GM12878 (cell line): ENCODE measurements around the gene APOC4. TPM values are rescaled to one million over a fixed set of nuclear protein-coding genes. Genes with fewer than 3 reads are reported as not detected.
A peak's percentile ranks its signal among the peaks of the same experiment; 100 is the strongest.
"Not testable (repeated sequence)": the region's sequence is repeated elsewhere in the genome, so short reads cannot be mapped to it uniquely, and the experiment has no call there.

Experiments used
- ATAC-seq: fragments of 200-7000 bp; cut with Tn5 transposase; 3 replicates; pipeline ENCODE4 v1.9.1; 2020; ENCODE audit warnings: mild to moderate bottlenecking, moderate library complexity
- BruUV-seq: library from RNA; stranded (reverse); fragments of 400-500 nt; replicated peaks from 2 replicates; lab custom pipeline; 2021; lab: Mats Ljungman, UMichigan
- CTCF ChIA-PET: fragments of 300-600 bp; sonication (Branson Sonifier 250); formaldehyde crosslinking; extraction: SDS; loops from one replicate; lab custom pipeline; 2021; ENCODE audit warnings: inconsistent platforms; lab: Yijun Ruan, JAX
- POLR2A ChIA-PET: fragments of 350-600 bp; formaldehyde crosslinking; extraction: SDS; loops from one replicate; lab custom pipeline; 2021; ENCODE audit warnings: inconsistent platforms; lab: Charles Lee
- RAD21 ChIA-PET: fragments of 300-600 bp; sonication (Branson Sonifier 250); formaldehyde crosslinking; loops from one replicate; lab custom pipeline; 2023; ENCODE audit warnings: antibody characterized with exemption; ENCODE audit not compliant: unreplicated experiment; lab: Charles Lee
- SMC1A ChIA-PET: fragments of 300-600 bp; sonication (Branson Sonifier 250); formaldehyde crosslinking; loops from one replicate; lab custom pipeline; 2023; ENCODE audit not compliant: unreplicated experiment, uncharacterized antibody; lab: Charles Lee
- DNase-seq: peaks from one replicate; pipeline ENCODE4 v3.0.0-alpha.2; 2011; ENCODE audit warnings: low read depth, low spot score
- FAIRE-seq: peaks from 3 replicates; lab custom pipeline; 2011; peaks lifted over from hg19 to GRCh38; lab: Jason Lieb, UNC
- H2AFZ ChIP-seq: 2 replicates; pipeline ENCODE4 v1.6.0; 2011; ENCODE audit warnings: low read depth, low read length, control low read depth; ENCODE audit not compliant: control insufficient read depth
- H3K27ac ChIP-seq: 2 replicates; pipeline ENCODE4 v1.5.1; 2011; ENCODE audit warnings: control low read depth; ENCODE audit not compliant: control insufficient read depth, insufficient read depth
- H3K27me3 ChIP-seq, 2 experiments: replicated peaks in 1 of 2; 2 replicates each; pipeline versions ENCODE4 v1.6.0 to v1.6.1; 2011; ENCODE audit warnings: low read length in 1 of 2; ENCODE audit not compliant: control insufficient read depth in 2 of 2, insufficient read depth in 2 of 2
- H3K36me3 ChIP-seq, 2 experiments: 2 replicates each; pipeline ENCODE4 v1.5.1; 2011; ENCODE audit warnings: low read length in 1 of 2; ENCODE audit not compliant: control insufficient read depth in 2 of 2, insufficient read depth in 2 of 2
- H3K4me1 ChIP-seq: 2 replicates; pipeline ENCODE4 v1.6.1; 2011; ENCODE audit warnings: mild to moderate bottlenecking, low read length, moderate library complexity, mixed read lengths; ENCODE audit not compliant: control insufficient read depth, insufficient read depth
- H3K4me2 ChIP-seq: 2 replicates; pipeline ENCODE4 v1.6.0; 2011; ENCODE audit warnings: control low read depth; ENCODE audit not compliant: control insufficient read depth, insufficient read depth
- H3K4me3 ChIP-seq: fragments of 200-600 bp; sonication (generic); 2 replicates; pipeline ENCODE4 v1.5.1; 2016
- H3K79me2 ChIP-seq: 2 replicates; pipeline ENCODE4 v1.6.0; 2011; ENCODE audit warnings: low read length; ENCODE audit not compliant: control insufficient read depth, insufficient read depth
- H3K9ac ChIP-seq: 2 replicates; pipeline ENCODE4 v1.8.0; 2011; ENCODE audit warnings: low read length, control low read depth, mixed read lengths; ENCODE audit not compliant: control insufficient read depth, insufficient read depth
- H3K9me3 ChIP-seq: replicated peaks from 3 replicates; pipeline ENCODE4 v1.5.1; 2011; ENCODE audit warnings: mild to moderate bottlenecking, low read length; ENCODE audit not compliant: control insufficient read depth, insufficient read depth
- H4K20me1 ChIP-seq: 2 replicates; pipeline ENCODE4 v1.6.0; 2011; ENCODE audit not compliant: control insufficient read depth, insufficient read depth
- ETV6 ChIP-seq, 2 experiments: fragments of 450-650 bp in 1 of 2; IDR thresholded peaks in 1 of 2; conservative IDR thresholded peaks in 1 of 2; 2 replicates each; pipeline ENCODE4 v1.6.1; 2014; ENCODE audit warnings: antibody characterized with exemption in 1 of 2, borderline replicate concordance in 1 of 2, low read depth in 1 of 2, mild to moderate bottlenecking in 1 of 2, moderate library complexity in 1 of 2
- HSF1 ChIP-seq: fragments of 150-350 bp; IDR thresholded peaks from 2 replicates; pipeline ENCODE4 v1.6.1; 2014; ENCODE audit warnings: mild to moderate bottlenecking, low read depth, low read length
- MXI1 ChIP-seq: fragments of 150-350 bp; IDR thresholded peaks from 2 replicates; pipeline ENCODE4 v1.6.1; 2011; ENCODE audit warnings: low read depth, mild to moderate bottlenecking, inconsistent platforms, low read length, improper control_type of control experiment
- WGBS: methylation state at CpG from one replicate; pipeline ENCODE4 v1.1.6; 2016; ENCODE audit warnings: low lambda C conversion rate; ENCODE audit not compliant: insufficient replicate concordance, insufficient coverage; ENCODE audit errors: missing lambda C conversion rate; 5-methylcytosine and 5-hydroxymethylcytosine counted together
- in situ Hi-C: fragments of 300-500 bp; cut with MboI; formaldehyde crosslinking; loops from 9 replicates; pipeline ENCODE4 v1.14.3; 2018; ENCODE audit warnings: mixed read lengths
- intact Hi-C: fragments of 100-400 bp; cut with micrococcal nuclease; formaldehyde crosslinking; loops from one replicate; pipeline ENCODE4 v1.14.2; 2022; ENCODE audit not compliant: unreplicated experiment
- polyA plus RNA-seq, 11 experiments: library from polyadenylated mRNA; depleted of rRNA in 4 of 11; unstranded in 6 of 11; stranded (reverse) in 5 of 11; fragments of >200 nt; fragmentation: Nextera tagmentation in 4 of 11; fragmentation: Illumina TruSeq in 1 of 11; extraction: Ambion mirVana in 4 of 11; extraction: Trizol in 1 of 11; gene quantifications; 1 replicate in 1 of 11; 2 replicates in 10 of 11; pipeline versions ENCODE4 v1.2.1 to v1.2.3, GENCODE V29; 2011 to 2016; ENCODE audit warnings: inconsistent platforms in 2 of 11, missing spikeins in 2 of 11, low read depth in 1 of 11
- total RNA-seq, 4 experiments: library from RNA; depleted of rRNA in 3 of 4; stranded (reverse); fragments of >200 nt in 3 of 4; fragmentation: Illumina TruSeq in 1 of 4; extraction: Trizol in 1 of 4; gene quantifications; 2 replicates each; pipeline versions ENCODE4 v1.2.1 to v1.2.3, GENCODE V29; 2013 to 2021
- TF ChIP-seq, protein P1 (sequence below): fragments of 450-650 bp; IDR thresholded peaks from 2 replicates; pipeline ENCODE4 v1.6.1; 2016; ENCODE audit warnings: mild to moderate bottlenecking

The APOC4 gene
- total and polyA plus RNA-seq, 10 of the 15 experiments (the other 5 are each of a cell fraction or from before 2014, with no cell fraction given), result not detected

DNA sequence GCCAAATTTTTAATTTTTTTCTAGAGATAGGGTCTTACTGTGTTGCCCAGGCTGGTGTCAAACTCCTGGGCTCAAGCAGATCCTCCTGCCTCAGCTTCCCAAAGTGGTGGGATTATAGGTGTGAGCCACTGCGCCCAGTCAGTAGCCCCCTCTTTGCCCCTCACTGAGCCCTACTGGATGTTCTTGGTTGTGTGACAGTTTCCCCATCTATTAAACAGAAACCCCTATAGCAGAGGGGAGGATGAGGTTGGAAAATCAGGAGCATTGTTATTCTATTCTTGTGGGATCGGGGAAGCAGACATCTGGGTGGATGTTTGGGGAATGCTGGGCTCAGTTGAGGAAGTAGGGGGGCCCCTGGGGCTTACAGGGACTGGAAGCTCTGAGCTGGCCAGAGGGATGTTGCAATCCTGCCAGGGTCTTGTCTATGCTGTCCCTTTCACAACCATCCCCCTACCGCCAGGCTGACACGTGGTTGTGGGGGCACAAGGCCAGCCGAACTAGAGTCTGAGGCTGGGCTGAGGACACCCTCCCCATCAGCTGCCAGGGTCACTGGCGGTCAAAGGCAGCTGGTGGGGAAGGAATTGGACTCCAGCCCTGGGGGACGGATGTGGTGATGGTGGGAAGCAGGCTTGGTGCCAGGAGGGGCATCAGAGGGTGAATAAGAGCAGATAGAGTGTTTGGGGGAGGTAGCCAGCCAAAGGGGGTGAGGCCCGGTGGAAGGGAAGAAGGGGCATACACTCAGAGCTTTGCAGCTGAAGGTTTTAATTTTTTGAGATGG is 16.7 kb upstream of the APOC4 start:
- no peak for TF ChIP-seq HSF1
- TF ChIP-seq MXI1, result no peak
- TF ChIP-seq, protein P1, sequence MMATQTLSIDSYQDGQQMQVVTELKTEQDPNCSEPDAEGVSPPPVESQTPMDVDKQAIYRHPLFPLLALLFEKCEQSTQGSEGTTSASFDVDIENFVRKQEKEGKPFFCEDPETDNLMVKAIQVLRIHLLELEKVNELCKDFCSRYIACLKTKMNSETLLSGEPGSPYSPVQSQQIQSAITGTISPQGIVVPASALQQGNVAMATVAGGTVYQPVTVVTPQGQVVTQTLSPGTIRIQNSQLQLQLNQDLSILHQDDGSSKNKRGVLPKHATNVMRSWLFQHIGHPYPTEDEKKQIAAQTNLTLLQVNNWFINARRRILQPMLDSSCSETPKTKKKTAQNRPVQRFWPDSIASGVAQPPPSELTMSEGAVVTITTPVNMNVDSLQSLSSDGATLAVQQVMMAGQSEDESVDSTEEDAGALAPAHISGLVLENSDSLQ, result no peak
- TF ChIP-seq ETV6 (conservative IDR thresholded peaks at IDR 0.05 in 1 of 2, IDR thresholded peaks at IDR 0.05 in 1 of 2; ENCODE audit: borderline replicate concordance in 1 of 2, low read depth in 1 of 2), result no peak
- TF ChIP-seq, all 136 proteins: peak for 0
- ChIA-PET CTCF (no interaction called here), RAD21 (no interaction called here), POLR2A (no interaction called here), SMC1A (no interaction called here)
- no peak overlapping the region for H3K27ac ChIP-seq
- intact Hi-C loops, result no loop called here
- H3K27me3 ChIP-seq, result no peaks in the 10 kb centered on the region; a peak in 1 of 4 replicates
- H3K9me3 ChIP-seq, result no peaks in the 10 kb centered on the region
- no peak for ATAC-seq
- no peak for DNase-seq
- in situ Hi-C loops, result no loop called here
- no peak for FAIRE-seq
- no peaks in the 10 kb centered on the region for H3K4me1 ChIP-seq
- 6% methylated on average over 8 of the region's 8 CpGs for WGBS
- H3K4me3 ChIP-seq, result no peak overlapping the region
- H3K4me2 ChIP-seq, result no peak overlapping the region
- no TSS peak for BruUV-seq
- H3K79me2 ChIP-seq, result no peaks in the 10 kb centered on the region
- H2AFZ ChIP-seq, result no peak overlapping the region
- no peaks in the 10 kb centered on the region for H4K20me1 ChIP-seq
- no peaks in the 10 kb centered on the region for H3K36me3 ChIP-seq
- no peak overlapping the region for H3K9ac ChIP-seq

DNA sequence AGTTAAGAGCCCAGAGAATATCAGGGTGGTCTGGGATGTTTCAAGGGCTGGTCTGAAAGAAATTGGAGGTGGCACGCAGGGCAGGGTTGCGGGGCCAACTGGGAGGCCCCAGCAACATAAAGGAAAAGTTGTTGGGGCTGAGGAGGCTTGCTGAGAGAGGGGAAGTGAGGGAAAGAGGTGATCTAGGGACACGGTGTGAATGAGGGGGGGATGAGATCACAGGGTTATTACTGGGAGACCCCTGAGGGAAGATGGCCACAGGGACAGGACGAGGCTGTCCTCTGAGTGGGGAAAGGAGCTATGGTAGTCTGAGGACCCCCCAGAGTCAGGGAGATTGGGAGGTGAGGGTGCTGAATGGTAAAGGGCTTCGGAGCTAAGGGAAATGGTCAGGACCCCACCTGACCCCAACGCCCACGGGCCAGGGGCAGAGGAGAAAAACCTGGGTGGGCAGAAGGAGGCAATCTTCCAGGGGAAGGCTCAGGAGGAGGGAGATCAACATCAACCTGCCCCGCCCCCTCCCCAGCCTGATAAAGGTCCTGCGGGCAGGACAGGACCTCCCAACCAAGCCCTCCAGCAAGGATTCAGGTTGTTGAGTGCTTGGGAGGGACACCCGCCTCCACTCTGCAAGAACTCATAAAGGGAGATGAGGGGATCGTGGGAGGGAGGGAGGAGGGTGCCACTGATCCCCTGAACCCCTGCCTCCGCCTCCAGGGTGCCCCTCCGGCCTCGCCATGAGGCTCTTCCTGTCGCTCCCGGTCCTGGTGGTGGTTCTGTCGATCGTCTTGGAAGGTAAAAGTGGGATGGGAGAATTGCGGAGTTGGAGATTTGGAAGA is 15.6 kb upstream of the APOC4 start:
- ATAC-seq, result peak; percentile 17; the same call in 2 of the 3 replicates
- in situ Hi-C loops, POLR2A ChIA-PET, FAIRE-seq, H3K79me2 ChIP-seq, H3K27ac ChIP-seq, SMC1A ChIA-PET, H4K20me1 ChIP-seq, intact Hi-C loops, H3K4me2 ChIP-seq, DNase-seq, H3K27me3 ChIP-seq, H2AFZ ChIP-seq, H3K9me3 ChIP-seq, H3K4me1 ChIP-seq, BruUV-seq, CTCF ChIA-PET, H3K36me3 ChIP-seq, H3K9ac ChIP-seq, H3K4me3 ChIP-seq: not testable (repeated sequence)
- 30% methylated on average over 17 of the region's 19 CpGs for WGBS
- RAD21 ChIA-PET, result interaction anchor here (0.5 kb wide), 1 partner anchor 71 kb away, joined by 4 read pairs; no protein-coding TSS in a partner anchor
